Cerebellar nuclear complex (tissue), 1 donor: Measurements from ENCODE around the gene MLH3.
"Not testable (repeated sequence)": the region's sequence is repeated elsewhere in the genome, so short reads cannot be mapped to it uniquely, and the experiment has no call there.

Experiments
- DNase-seq, 2 experiments: peaks; one replicate each; lab custom pipeline; 2025; lab: John Stamatoyannopoulos, UW

The MLH3 gene

GRCh38 chr14:75050852-75051555 lies at the start of gene MLH3:
Gene MLH3 (minus strand): TSS chr14:75051467. CDS start chr14:75049655, 1,812 bp downstream.
- DNase-seq = peak in 1 of 2 experiments; percentile 39

- no peak for DNase-seq
Observed at GRCh38 chr14:75098682-75099081, 47.4 kb upstream of the MLH3 start.

- no peak for DNase-seq
Observed at GRCh38 chr14:75098212-75098611, 46.9 kb upstream of the MLH3 start.

- no peak for DNase-seq
Observed at GRCh38 chr14:75096959-75097358, 45.7 kb upstream of the MLH3 start.

GRCh38 chr14:75095690-75096089 lies 44.4 kb upstream of the MLH3 start:
- no peak for DNase-seq

GRCh38 chr14:75094896-75095295 lies 43.6 kb upstream of the MLH3 start:
- DNase-seq = no peak

GRCh38 chr14:75092698-75093097 lies 41.4 kb upstream of the MLH3 start:
- no peak for DNase-seq

GRCh38 chr14:75091251-75091650 lies 40.0 kb upstream of the MLH3 start:
- DNase-seq = no peak

GRCh38 chr14:75090353-75090752 lies 39.1 kb upstream of the MLH3 start:
- no peak for DNase-seq

GRCh38 chr14:75088566-75089373 lies 37.5 kb upstream of the MLH3 start:
- no peak for DNase-seq

GRCh38 chr14:75088153-75088552 lies 36.9 kb upstream of the MLH3 start:
- DNase-seq = no peak

- no peak for DNase-seq
Observed at GRCh38 chr14:75084513-75084912, 33.2 kb upstream of the MLH3 start.

- no peak for DNase-seq
Observed at GRCh38 chr14:75083271-75083670, 32.0 kb upstream of the MLH3 start.

GRCh38 chr14:75081660-75082229 lies 30.5 kb upstream of the MLH3 start:
- no peak for DNase-seq

GRCh38 chr14:75079521-75079920 lies 28.3 kb upstream of the MLH3 start:
- DNase-seq = no peak

GRCh38 chr14:75077794-75078193 lies 26.5 kb upstream of the MLH3 start:
- no peak for DNase-seq

- DNase-seq = no peak
Observed at GRCh38 chr14:75070383-75070782, 19.1 kb upstream of the MLH3 start.

- no peak for DNase-seq
Observed at GRCh38 chr14:75069811-75070145, 18.5 kb upstream of the MLH3 start.

- peak in 1 of 2 experiments; percentile 58 for DNase-seq
Observed at GRCh38 chr14:75069121-75069810, 18.0 kb upstream of the MLH3 start, which contains the start of gene ZC2HC1C. Gene ZC2HC1C (plus strand): TSS chr14:75069641. CDS start chr14:75070574, 933 bp downstream.

GRCh38 chr14:75068294-75069120 lies 17.2 kb upstream of the MLH3 start:
- DNase-seq = no peak

GRCh38 chr14:75067765-75068164 lies 16.5 kb upstream of the MLH3 start:
- not testable (repeated sequence) for DNase-seq
